Neural cell (in vitro differentiated cells): ENCODE measurements around the gene PRSS27.

Experiments used
- CTCF ChIP-seq: fragments of 450-650 bp; IDR thresholded peaks from 2 replicates; pipeline ENCODE4 v1.5.1; 2014; ENCODE audit warnings: antibody characterized with exemption, mild to moderate bottlenecking, moderate library complexity; ENCODE audit not compliant: poor library complexity, severe bottlenecking
- EP300 ChIP-seq: fragments of 450-650 bp; conservative IDR thresholded peaks from 2 replicates; pipeline ENCODE4 v1.6.1; 2014; ENCODE audit warnings: antibody characterized with exemption, mild to moderate bottlenecking, moderate library complexity; ENCODE audit not compliant: poor library complexity, severe bottlenecking
- EZH2 ChIP-seq: fragments of 200-600, 300-800 bp; shearing (Covaris generic), sonication (generic); IDR thresholded peaks from 2 replicates; pipeline ENCODE4 v1.6.1; 2014; ENCODE audit warnings: antibody characterized with exemption, low read length, borderline replicate concordance, mild to moderate bottlenecking; ENCODE audit not compliant: insufficient read depth, poor library complexity, severe bottlenecking
- POLR2AphosphoS5 ChIP-seq: IDR thresholded peaks from 2 replicates; pipeline ENCODE4 v1.6.1; 2012
- REST ChIP-seq: IDR thresholded peaks from 2 replicates; pipeline ENCODE4 v1.6.1; 2012; ENCODE audit warnings: borderline replicate concordance
- TAF1 ChIP-seq: IDR thresholded peaks from 2 replicates; pipeline ENCODE4 v1.6.1; 2012; ENCODE audit warnings: low read depth

- TF ChIP-seq CTCF (no peak), EZH2 (no peak), REST (no peak), POLR2AphosphoS5 (no peak), TAF1 (no peak), EP300 (no peak)
Observed at GRCh38 chr16:2744711-2745110, 24.7 kb upstream of the PRSS27 start.
